ENCODE results near the gene HHATL. TPM values are rescaled to one million over a fixed set of nuclear protein-coding genes. Genes with fewer than 3 reads are reported as not detected.

The HHATL gene
- total and polyA plus RNA-seq, 4 donors = 0.39 to 2.7 (median 0.62) TPM

DNA sequence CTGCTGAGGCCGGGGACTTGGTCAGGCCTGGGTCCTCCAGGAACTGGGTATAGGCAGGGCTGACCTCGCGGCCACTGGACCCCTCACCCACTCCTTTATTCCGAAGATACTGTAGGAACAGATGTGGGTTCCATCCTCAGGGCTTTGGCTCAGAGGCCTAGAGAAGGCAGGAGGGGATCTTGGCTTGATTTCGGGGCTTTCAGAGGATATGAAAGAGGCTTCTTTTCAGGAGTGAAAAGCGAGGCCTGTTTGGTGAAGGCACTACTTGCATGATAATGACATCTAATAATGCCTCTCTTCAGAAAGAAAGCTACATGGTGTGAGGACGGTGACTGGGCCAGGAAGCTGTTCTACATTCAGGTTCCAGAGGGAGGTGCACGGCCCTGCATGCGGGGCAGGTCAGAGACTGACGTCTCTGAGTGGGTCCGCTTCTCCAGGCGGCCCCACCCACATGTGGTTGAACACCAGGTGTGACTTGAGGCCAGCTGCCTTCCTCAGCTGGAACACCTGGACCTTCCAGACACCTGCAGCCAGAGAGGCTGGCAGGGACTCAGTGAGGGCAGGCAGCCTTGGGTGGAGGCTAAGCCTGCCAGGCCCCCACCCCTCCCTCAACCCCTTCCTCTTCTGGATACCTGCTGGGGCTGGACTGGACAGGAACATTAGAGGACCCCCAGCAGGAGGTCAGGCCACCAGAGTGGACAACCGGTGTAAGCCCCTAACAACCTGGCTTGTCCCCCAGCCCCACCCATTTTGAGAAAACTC, 31.1 kb upstream of the HHATL start:
- no peak for ATAC-seq (ENCODE audit: insufficient read depth, low FRiP score)
- no peak overlapping the region for H3K9ac ChIP-seq (ENCODE audit: insufficient read depth in 1 of 2, low read length in 2 of 2)
- H3K4me1 ChIP-seq (ENCODE audit: control insufficient read depth in 5 of 5, insufficient read depth in 5 of 5, low read length in 5 of 5) = peaks cover 0 to 3% (median 0%) of the 10 kb centered on the region in 5 donors
- TF ChIP-seq, protein P1, sequence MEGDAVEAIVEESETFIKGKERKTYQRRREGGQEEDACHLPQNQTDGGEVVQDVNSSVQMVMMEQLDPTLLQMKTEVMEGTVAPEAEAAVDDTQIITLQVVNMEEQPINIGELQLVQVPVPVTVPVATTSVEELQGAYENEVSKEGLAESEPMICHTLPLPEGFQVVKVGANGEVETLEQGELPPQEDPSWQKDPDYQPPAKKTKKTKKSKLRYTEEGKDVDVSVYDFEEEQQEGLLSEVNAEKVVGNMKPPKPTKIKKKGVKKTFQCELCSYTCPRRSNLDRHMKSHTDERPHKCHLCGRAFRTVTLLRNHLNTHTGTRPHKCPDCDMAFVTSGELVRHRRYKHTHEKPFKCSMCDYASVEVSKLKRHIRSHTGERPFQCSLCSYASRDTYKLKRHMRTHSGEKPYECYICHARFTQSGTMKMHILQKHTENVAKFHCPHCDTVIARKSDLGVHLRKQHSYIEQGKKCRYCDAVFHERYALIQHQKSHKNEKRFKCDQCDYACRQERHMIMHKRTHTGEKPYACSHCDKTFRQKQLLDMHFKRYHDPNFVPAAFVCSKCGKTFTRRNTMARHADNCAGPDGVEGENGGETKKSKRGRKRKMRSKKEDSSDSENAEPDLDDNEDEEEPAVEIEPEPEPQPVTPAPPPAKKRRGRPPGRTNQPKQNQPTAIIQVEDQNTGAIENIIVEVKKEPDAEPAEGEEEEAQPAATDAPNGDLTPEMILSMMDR (IDR thresholded peaks at IDR 0.05; ENCODE audit: control extremely low read depth, extremely low read depth) = no peak
- 89 to 93% methylated on average over 13 of the region's 13 CpGs for WGBS, 2 donors
- H3K36me3 ChIP-seq (ENCODE audit: control insufficient read depth in 4 of 4, insufficient read depth in 4 of 4, low read length in 4 of 4) = no peaks in the 10 kb centered on the region
- no peaks in the 10 kb centered on the region for H3K9me3 ChIP-seq (ENCODE audit: control insufficient read depth in 4 of 4, insufficient read depth in 3 of 4, low read length in 3 of 4)
- no peak overlapping the region for H3K27ac ChIP-seq (ENCODE audit: low read depth in 1 of 2, low read length in 1 of 2)
- DNase-seq = peak in 1 of 3 donors; percentile 7
- H3K27me3 ChIP-seq (ENCODE audit: control insufficient read depth in 3 of 3, insufficient read depth in 3 of 3, low read length in 2 of 3) = no peaks in the 10 kb centered on the region
- no peak overlapping the region for H3K4me3 ChIP-seq

DNA sequence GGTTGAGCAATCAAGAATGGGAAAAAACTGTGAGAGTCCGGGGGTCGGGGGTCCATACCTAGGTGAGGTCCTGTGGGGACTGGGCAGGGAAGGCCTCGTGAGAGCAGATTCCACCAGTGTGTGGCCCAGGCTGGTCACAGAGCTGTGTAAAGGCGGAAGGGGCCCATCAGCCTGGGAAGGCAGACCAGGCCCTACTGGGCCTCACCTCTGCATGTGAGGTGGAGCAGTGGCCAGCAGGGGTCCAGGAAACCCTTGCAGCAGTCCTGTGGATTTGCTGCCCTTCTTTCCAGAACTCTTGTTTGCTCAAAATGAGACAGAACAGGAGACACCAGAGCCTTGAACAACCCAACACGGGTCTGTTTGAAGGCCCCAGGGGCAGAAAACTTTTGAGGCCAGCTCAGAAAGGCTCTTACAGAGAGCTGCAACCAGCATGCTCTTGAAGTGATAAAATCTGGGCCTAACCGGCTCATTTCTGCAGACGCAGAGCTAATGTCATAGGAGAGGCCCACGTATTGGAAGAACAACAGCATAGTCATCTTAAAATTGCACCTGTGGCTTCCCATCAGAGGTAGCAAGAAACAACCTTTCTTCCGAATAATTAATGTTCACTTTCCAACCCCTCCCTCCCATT, 30.3 kb upstream of the HHATL start:
- Histone ChIP-seq H3K9ac (ENCODE audit: insufficient read depth in 1 of 2, low read length in 2 of 2) (no peak overlapping the region), H3K27me3 (ENCODE audit: control insufficient read depth in 3 of 3, insufficient read depth in 3 of 3, low read length in 2 of 3) (no peaks in the 10 kb centered on the region), H3K4me1 (ENCODE audit: control insufficient read depth in 5 of 5, insufficient read depth in 5 of 5, low read length in 5 of 5) (peaks cover 0 to 3% (median 0%) of the 10 kb centered on the region in 5 donors), H3K4me3 (no peak overlapping the region), H3K9me3 (ENCODE audit: control insufficient read depth in 4 of 4, insufficient read depth in 3 of 4, low read length in 3 of 4) (no peaks in the 10 kb centered on the region), H3K36me3 (ENCODE audit: control insufficient read depth in 4 of 4, insufficient read depth in 4 of 4, low read length in 4 of 4) (no peaks in the 10 kb centered on the region), H3K27ac (ENCODE audit: low read depth in 1 of 2, low read length in 1 of 2) (no peak overlapping the region)
- WGBS, 2 donors = 84 to 89% methylated on average over 9 of the region's 9 CpGs
- DNase-seq (peak in 1 of 3 donors; percentile 6), ATAC-seq (ENCODE audit: insufficient read depth, low FRiP score) (no peak)
- TF ChIP-seq, protein P1 (IDR thresholded peaks at IDR 0.05; ENCODE audit: control extremely low read depth, extremely low read depth) = no peak

DNA sequence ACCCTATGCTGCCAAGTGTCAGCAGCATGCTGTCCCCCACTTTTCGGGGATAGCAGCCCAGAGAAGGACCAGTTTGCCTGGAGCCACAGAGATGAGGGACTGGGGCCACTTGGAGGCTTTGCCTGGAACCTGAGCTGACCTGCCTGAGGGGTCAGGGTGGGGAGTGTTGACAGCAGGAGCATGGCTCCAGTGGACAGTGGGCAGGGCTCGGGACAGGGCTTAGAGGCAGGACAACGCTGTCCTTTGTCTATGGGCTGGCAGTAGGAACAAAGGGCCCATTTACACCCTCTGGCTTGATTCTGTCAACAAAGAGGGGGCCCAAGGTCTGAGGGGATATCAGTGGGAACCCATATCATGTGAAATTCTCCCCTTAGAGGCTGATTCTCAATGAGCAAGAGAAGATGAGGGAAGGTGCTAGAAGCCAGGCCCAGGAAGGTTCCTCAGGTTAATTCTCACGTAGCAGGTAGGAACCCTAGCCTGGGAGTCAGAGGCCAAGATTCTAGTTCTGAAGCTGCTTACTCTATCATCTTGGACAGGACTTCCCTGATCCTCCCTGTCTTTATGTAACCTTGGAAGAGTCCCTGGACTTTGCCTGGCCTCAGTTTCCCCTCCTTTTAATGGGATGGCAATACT, 29.7 kb upstream of the HHATL start:
- Histone ChIP-seq H3K4me3 (no peak overlapping the region), H3K27me3 (ENCODE audit: control insufficient read depth in 3 of 3, insufficient read depth in 3 of 3, low read length in 2 of 3) (no peaks in the 10 kb centered on the region), H3K9ac (ENCODE audit: insufficient read depth in 1 of 2, low read length in 2 of 2) (no peak overlapping the region), H3K4me1 (ENCODE audit: control insufficient read depth in 5 of 5, insufficient read depth in 5 of 5, low read length in 5 of 5) (peaks cover 0 to 3% (median 0%) of the 10 kb centered on the region in 5 donors), H3K9me3 (ENCODE audit: control insufficient read depth in 4 of 4, insufficient read depth in 3 of 4, low read length in 3 of 4) (no peaks in the 10 kb centered on the region), H3K36me3 (ENCODE audit: control insufficient read depth in 4 of 4, insufficient read depth in 4 of 4, low read length in 4 of 4) (no peaks in the 10 kb centered on the region), H3K27ac (ENCODE audit: low read depth in 1 of 2, low read length in 1 of 2) (no peak overlapping the region)
- 74 to 79% methylated on average over 4 of the region's 4 CpGs for WGBS, 2 donors
- DNase-seq (peak in 1 of 3 donors; percentile 11), ATAC-seq (ENCODE audit: insufficient read depth, low FRiP score) (no peak)
- TF ChIP-seq, protein P1 (IDR thresholded peaks at IDR 0.05; ENCODE audit: control extremely low read depth, extremely low read depth) = no peak
